ENCODE measurements around the gene CROCC.
"Not testable (repeated sequence)": the region's sequence is repeated elsewhere in the genome, so short reads cannot be mapped to it uniquely, and the experiment has no call there.

GRCh38 chr1:16881742-16882141 lies 40.0 kb upstream of the CROCC start:
- TF ChIP-seq CTCF (conservative IDR thresholded peaks at IDR 0.05; ENCODE audit: low read length); EZH2phosphoT487 (IDR thresholded peaks at IDR 0.05; ENCODE audit: borderline replicate concordance, low read depth, low read length): not testable (repeated sequence)
